T-helper 2 cell (primary cell): Measurements from ENCODE around the gene MMP13.
"Not testable (repeated sequence)": the region's sequence is repeated elsewhere in the genome, so short reads cannot be mapped to it uniquely, and the experiment has no call there.

ENCODE experiments used
- DNase-seq, 5 experiments: peaks; one replicate each; pipeline versions ENCODE4 v3.0.0 to v3.0.0-alpha.2; 2012 to 2022
- total RNA-seq, 2 donors: gene quantifications; one replicate each; lab custom pipeline; 2026; lab: John Stamatoyannopoulos, UW

Gene MMP13
- total RNA-seq, result 0 to 0.20 reads per million in 2 donors

GRCh38 chr11:102955624-102956023 is at the start of gene MMP13:
Gene MMP13, minus strand, starts transcription at chr11:102955732. Its CDS starts 27 bp downstream, at chr11:102955705.
- DNase-seq, result no peak

GRCh38 chr11:103004234-103004633 is 48.7 kb upstream of the MMP13 start:
- DNase-seq, result not testable (repeated sequence)

- no peak for DNase-seq
These were observed 38.6 kb upstream of the MMP13 start for GRCh38 chr11:102994105-102994504.

GRCh38 chr11:102991776-102992175 is 36.2 kb upstream of the MMP13 start:
- DNase-seq, result no peak

GRCh38 chr11:102990145-102990544 is 34.6 kb upstream of the MMP13 start:
- DNase-seq, result no peak

GRCh38 chr11:102989379-102990047 is 34.0 kb upstream of the MMP13 start:
- DNase-seq, result no peak

GRCh38 chr11:102986815-102987214 is 31.3 kb upstream of the MMP13 start:
- DNase-seq, result no peak

- no peak for DNase-seq
These were observed 30.3 kb upstream of the MMP13 start for GRCh38 chr11:102985850-102986249.

- no peak for DNase-seq
These were observed 28.0 kb upstream of the MMP13 start for GRCh38 chr11:102983486-102983885.

GRCh38 chr11:102981324-102981910 is 25.9 kb upstream of the MMP13 start:
- peak in 1 of 5 experiments; percentile 16 for DNase-seq

- no peak for DNase-seq
These were observed 19.2 kb upstream of the MMP13 start for GRCh38 chr11:102974552-102975280.

GRCh38 chr11:102973698-102974097 is 18.2 kb upstream of the MMP13 start:
- DNase-seq, result not testable (repeated sequence)

GRCh38 chr11:102972853-102973252 is 17.3 kb upstream of the MMP13 start:
- DNase-seq, result no peak

GRCh38 chr11:102971766-102972165 is 16.2 kb upstream of the MMP13 start:
- no peak for DNase-seq

GRCh38 chr11:102967497-102967896 is 12.0 kb upstream of the MMP13 start:
- DNase-seq, result no peak

GRCh38 chr11:102966011-102966410 is 10.5 kb upstream of the MMP13 start:
- no peak for DNase-seq

- no peak for DNase-seq
These were observed 9.3 kb upstream of the MMP13 start for GRCh38 chr11:102964867-102965266.

GRCh38 chr11:102957953-102958352 is 2.4 kb upstream of the MMP13 start:
- DNase-seq, result no peak

- DNase-seq, result no peak
These were observed 4.9 kb downstream of the MMP13 start for GRCh38 chr11:102950622-102951081.

GRCh38 chr11:102946237-102946636 is 9.3 kb downstream of the MMP13 start:
- no peak for DNase-seq

GRCh38 chr11:102940714-102941588 is 14.6 kb downstream of the MMP13 start:
- DNase-seq, result peak in 4 of 5 experiments; percentile 2 to 54 (median 4)

GRCh38 chr11:102936864-102937509 is 18.5 kb downstream of the MMP13 start:
- no peak for DNase-seq
